CD14-positive monocyte (primary cell): Measurements from ENCODE around the gene APBA3. TPM values are rescaled to one million over a fixed set of nuclear protein-coding genes. Genes with fewer than 3 reads are reported as not detected.

Experiments used
- DNase-seq, 3 donors: peaks; one replicate each; pipeline ENCODE4 v3.0.0-alpha.2; 2011 to 2022
- H2AFZ ChIP-seq: 2 replicates; pipeline ENCODE4 v1.6.0; 2012; ENCODE audit warnings: mild to moderate bottlenecking, low read depth, low read length, inconsistent platforms; ENCODE audit not compliant: insufficient read depth, poor library complexity, severe bottlenecking
- H3K27ac ChIP-seq, 2 donors: 1 replicate in 1 of 2; 2 replicates in 1 of 2; pipeline ENCODE4 v1.5.1; 2012 to 2013; ENCODE audit warnings: low read length in 2 of 2, control low read depth in 1 of 2, inconsistent platforms in 1 of 2, low read depth in 1 of 2, mild to moderate bottlenecking in 1 of 2
- H3K27me3 ChIP-seq, 2 donors: one replicate each; pipeline versions ENCODE4 v1.6.0 to v1.6.1; 2011 to 2013; ENCODE audit warnings: low read length in 2 of 2; ENCODE audit not compliant: control insufficient read depth in 2 of 2, insufficient read depth in 2 of 2
- H3K36me3 ChIP-seq, 2 donors: replicated peaks in 1 of 2; 1 replicate in 1 of 2; 2 replicates in 1 of 2; pipeline versions ENCODE4 v1.5.1 to v1.6.1; 2012 to 2013; ENCODE audit warnings: low read length in 2 of 2, control low read depth in 1 of 2, inconsistent platforms in 1 of 2, mild to moderate bottlenecking in 1 of 2; ENCODE audit not compliant: insufficient read depth in 2 of 2, control insufficient read depth in 1 of 2
- H3K4me1 ChIP-seq, 2 donors: 1 replicate in 1 of 2; 2 replicates in 1 of 2; pipeline versions ENCODE4 v1.5.1 to v1.6.1; 2012 to 2013; ENCODE audit warnings: low read length in 2 of 2, control low read depth in 1 of 2, inconsistent platforms in 1 of 2, mild to moderate bottlenecking in 1 of 2, moderate library complexity in 1 of 2; ENCODE audit not compliant: insufficient read depth in 2 of 2, control insufficient read depth in 1 of 2
- H3K4me2 ChIP-seq: replicated peaks from 2 replicates; pipeline ENCODE3; 2012; ENCODE audit warnings: low read length, moderate library complexity, mild to moderate bottlenecking; ENCODE audit not compliant: poor library complexity, severe bottlenecking; ENCODE audit errors: extremely low read depth
- H3K4me3 ChIP-seq, 3 experiments: fragments of 200-600 bp in 1 of 3; sonication (generic) in 1 of 3; replicated peaks in 1 of 3; 1 replicate in 2 of 3; 2 replicates in 1 of 3; pipeline ENCODE4 v1.5.1; 2011 to 2013; ENCODE audit warnings: low read length in 3 of 3, mild to moderate bottlenecking in 3 of 3, control low read depth in 2 of 3, low read depth in 2 of 3, inconsistent platforms in 1 of 3, moderate library complexity in 1 of 3
- H3K79me2 ChIP-seq: 2 replicates; pipeline ENCODE4 v1.6.0; 2012; ENCODE audit warnings: mild to moderate bottlenecking, control low read depth, inconsistent platforms, low read length, moderate library complexity; ENCODE audit not compliant: insufficient read depth
- H3K9ac ChIP-seq: 2 replicates; pipeline ENCODE4 v1.6.0; 2017; ENCODE audit warnings: low read length, mild to moderate bottlenecking; ENCODE audit not compliant: insufficient read depth, poor library complexity, severe bottlenecking
- H3K9me3 ChIP-seq, 2 donors: replicated peaks in 1 of 2; 1 replicate in 1 of 2; 2 replicates in 1 of 2; pipeline versions ENCODE4 v1.5.1 to v1.6.1; 2012 to 2013; ENCODE audit warnings: low read length in 2 of 2, control low read depth in 1 of 2; ENCODE audit not compliant: control insufficient read depth in 1 of 2, insufficient read depth in 1 of 2
- H4K20me1 ChIP-seq: 2 replicates; pipeline ENCODE4 v1.6.0; 2012; ENCODE audit warnings: mild to moderate bottlenecking, low read length, control low read depth, moderate library complexity; ENCODE audit not compliant: insufficient read depth
- H3K27ac Mint-ChIP-seq, 7 donors: one replicate each; pipeline ENCODE4 v1.8.0; 2020; ENCODE audit warnings: mild to moderate bottlenecking in 7 of 7, mixed read lengths in 7 of 7, moderate library complexity in 6 of 7, inconsistent platforms in 2 of 7
- H3K27me3 Mint-ChIP-seq, 3 donors: one replicate each; pipeline ENCODE4 v1.8.0; 2021 to 2022; ENCODE audit warnings: low read depth in 3 of 3, mild to moderate bottlenecking in 3 of 3, mixed read lengths in 3 of 3, moderate library complexity in 3 of 3, inconsistent platforms in 1 of 3
- H3K36me3 Mint-ChIP-seq, 2 donors: one replicate each; pipeline ENCODE4 v1.8.0; 2020; ENCODE audit warnings: mixed read lengths in 2 of 2, inconsistent platforms in 1 of 2, mild to moderate bottlenecking in 1 of 2
- H3K4me1 Mint-ChIP-seq: one replicate; pipeline ENCODE4 v1.8.0; 2020; ENCODE audit warnings: mild to moderate bottlenecking, mixed read lengths
- H3K4me3 Mint-ChIP-seq, 2 donors: one replicate each; pipeline ENCODE4 v1.8.0; 2020; ENCODE audit warnings: mild to moderate bottlenecking in 2 of 2, mixed read lengths in 2 of 2, moderate library complexity in 1 of 2
- H3K9me3 Mint-ChIP-seq, 7 donors: one replicate each; pipeline ENCODE4 v1.8.0; 2020 to 2022; ENCODE audit warnings: mixed read lengths in 7 of 7, mild to moderate bottlenecking in 6 of 7, moderate library complexity in 6 of 7, inconsistent platforms in 2 of 7
- WGBS: methylation state at CpG from one replicate; pipeline ENCODE4 v1.1.5; 2013; ENCODE audit warnings: missing lambda C conversion rate; ENCODE audit not compliant: insufficient coverage; 5-methylcytosine and 5-hydroxymethylcytosine counted together
- intact Hi-C, 2 donors: fragments of 100-400 bp; cut with micrococcal nuclease; formaldehyde crosslinking; loops; one replicate each; pipeline versions ENCODE4 v1.15.0 to v1.15.1; 2023
- polyA plus RNA-seq, 3 donors: library from polyadenylated mRNA; depleted of rRNA in 1 of 3; unstranded in 2 of 3; stranded (reverse) in 1 of 3; fragments of 300-500 nt in 2 of 3; fragments of >200 nt in 1 of 3; fragmentation: Illumina TruSeq in 2 of 3; gene quantifications; 1 replicate in 2 of 3; 2 replicates in 1 of 3; pipeline ENCODE4 v1.2.3, GENCODE V29; 2012 to 2021
- TF ChIP-seq, protein P1 (sequence below): fragments of 200-600 bp; IDR thresholded peaks from one replicate; pipeline ENCODE4 v1.8.0; 2022; ENCODE audit warnings: antibody characterized with exemption, mild to moderate bottlenecking

The APBA3 gene
- polyA plus RNA-seq, 3 donors: 14.5 to 23.1 (median 16.1) TPM

GRCh38 chr19:3770136-3770999 is 8.9 kb upstream of the APBA3 start:
- peaks cover 17 to 45% of the 10 kb centered on the region in 2 donors for H3K36me3 Mint-ChIP-seq
- Histone ChIP-seq H3K27me3 (no peaks in the 10 kb centered on the region), H2AFZ (no peak overlapping the region), H3K36me3 (peaks cover 35 to 41% of the 10 kb centered on the region in 2 donors), H3K9me3 (no peaks in the 10 kb centered on the region), H4K20me1 (peaks cover 13% of the 10 kb centered on the region), H3K4me1 (no peaks in the 10 kb centered on the region), H3K4me3 (no peak overlapping the region), H3K79me2 (no peaks in the 10 kb centered on the region), H3K4me2 (no peak overlapping the region), H3K9ac (no peak overlapping the region), H3K27ac (no peak overlapping the region)
- no peak for DNase-seq
- TF ChIP-seq, protein P1, sequence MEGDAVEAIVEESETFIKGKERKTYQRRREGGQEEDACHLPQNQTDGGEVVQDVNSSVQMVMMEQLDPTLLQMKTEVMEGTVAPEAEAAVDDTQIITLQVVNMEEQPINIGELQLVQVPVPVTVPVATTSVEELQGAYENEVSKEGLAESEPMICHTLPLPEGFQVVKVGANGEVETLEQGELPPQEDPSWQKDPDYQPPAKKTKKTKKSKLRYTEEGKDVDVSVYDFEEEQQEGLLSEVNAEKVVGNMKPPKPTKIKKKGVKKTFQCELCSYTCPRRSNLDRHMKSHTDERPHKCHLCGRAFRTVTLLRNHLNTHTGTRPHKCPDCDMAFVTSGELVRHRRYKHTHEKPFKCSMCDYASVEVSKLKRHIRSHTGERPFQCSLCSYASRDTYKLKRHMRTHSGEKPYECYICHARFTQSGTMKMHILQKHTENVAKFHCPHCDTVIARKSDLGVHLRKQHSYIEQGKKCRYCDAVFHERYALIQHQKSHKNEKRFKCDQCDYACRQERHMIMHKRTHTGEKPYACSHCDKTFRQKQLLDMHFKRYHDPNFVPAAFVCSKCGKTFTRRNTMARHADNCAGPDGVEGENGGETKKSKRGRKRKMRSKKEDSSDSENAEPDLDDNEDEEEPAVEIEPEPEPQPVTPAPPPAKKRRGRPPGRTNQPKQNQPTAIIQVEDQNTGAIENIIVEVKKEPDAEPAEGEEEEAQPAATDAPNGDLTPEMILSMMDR: no peak
- H3K27ac Mint-ChIP-seq: no peak overlapping the region
- 96% methylated on average over 48 of the region's 53 CpGs for WGBS
- intact Hi-C loops: no loop called here
- H3K4me3 Mint-ChIP-seq: no peak overlapping the region
- H3K9me3 Mint-ChIP-seq: peaks cover 0 to 3% (median 0%) of the 10 kb centered on the region in 7 donors
- H3K4me1 Mint-ChIP-seq: no peaks in the 10 kb centered on the region
- peaks cover 0 to 10% (median 0%) of the 10 kb centered on the region in 3 donors for H3K27me3 Mint-ChIP-seq

GRCh38 chr19:3769494-3769893 is 8.0 kb upstream of the APBA3 start:
- Histone ChIP-seq H3K4me1 (no peaks in the 10 kb centered on the region), H3K27me3 (no peaks in the 10 kb centered on the region), H2AFZ (no peak overlapping the region), H3K4me3 (no peak overlapping the region), H3K9ac (no peak overlapping the region), H3K36me3 (peaks cover 40 to 46% of the 10 kb centered on the region in 2 donors), H3K9me3 (no peaks in the 10 kb centered on the region), H3K27ac (no peak overlapping the region), H3K4me2 (no peak overlapping the region), H3K79me2 (no peaks in the 10 kb centered on the region), H4K20me1 (peaks cover 13% of the 10 kb centered on the region)
- TF ChIP-seq, protein P1: no peak
- no peak for DNase-seq
- Mint-ChIP-seq H3K4me1 (no peaks in the 10 kb centered on the region), H3K27me3 (peaks cover 0 to 7% (median 0%) of the 10 kb centered on the region in 3 donors), H3K9me3 (peaks cover 0 to 3% (median 0%) of the 10 kb centered on the region in 7 donors), H3K36me3 (peaks cover 17 to 51% of the 10 kb centered on the region in 2 donors), H3K4me3 (no peak overlapping the region), H3K27ac (no peak overlapping the region)
- intact Hi-C loops: no loop called here
- WGBS: 92% methylated on average over 17 of the region's 17 CpGs
